GM20000 (cell line): ENCODE measurements around the gene LARGE1.

Source experiments
- DNase-seq: peaks from one replicate; pipeline ENCODE4 v3.0.0; 2012; ENCODE audit warnings: low spot score
- TF ChIP-seq, protein P1 (sequence below): IDR thresholded peaks from 2 replicates; pipeline ENCODE4 v1.5.1; 2012; ENCODE audit warnings: mild to moderate bottlenecking, control low read depth; ENCODE audit errors: extremely low read depth, missing control alignments

LARGE1 gene

GRCh38 chr22:33275073-33275443, 645.2 kb downstream of the LARGE1 start:
- TF ChIP-seq, protein P1, sequence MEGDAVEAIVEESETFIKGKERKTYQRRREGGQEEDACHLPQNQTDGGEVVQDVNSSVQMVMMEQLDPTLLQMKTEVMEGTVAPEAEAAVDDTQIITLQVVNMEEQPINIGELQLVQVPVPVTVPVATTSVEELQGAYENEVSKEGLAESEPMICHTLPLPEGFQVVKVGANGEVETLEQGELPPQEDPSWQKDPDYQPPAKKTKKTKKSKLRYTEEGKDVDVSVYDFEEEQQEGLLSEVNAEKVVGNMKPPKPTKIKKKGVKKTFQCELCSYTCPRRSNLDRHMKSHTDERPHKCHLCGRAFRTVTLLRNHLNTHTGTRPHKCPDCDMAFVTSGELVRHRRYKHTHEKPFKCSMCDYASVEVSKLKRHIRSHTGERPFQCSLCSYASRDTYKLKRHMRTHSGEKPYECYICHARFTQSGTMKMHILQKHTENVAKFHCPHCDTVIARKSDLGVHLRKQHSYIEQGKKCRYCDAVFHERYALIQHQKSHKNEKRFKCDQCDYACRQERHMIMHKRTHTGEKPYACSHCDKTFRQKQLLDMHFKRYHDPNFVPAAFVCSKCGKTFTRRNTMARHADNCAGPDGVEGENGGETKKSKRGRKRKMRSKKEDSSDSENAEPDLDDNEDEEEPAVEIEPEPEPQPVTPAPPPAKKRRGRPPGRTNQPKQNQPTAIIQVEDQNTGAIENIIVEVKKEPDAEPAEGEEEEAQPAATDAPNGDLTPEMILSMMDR: no peak
- no peak for DNase-seq

GRCh38 chr22:33274214-33275072, 645.8 kb downstream of the LARGE1 start:
- TF ChIP-seq, protein P1: peak; percentile 82
- peak; percentile 42 for DNase-seq

DNA sequence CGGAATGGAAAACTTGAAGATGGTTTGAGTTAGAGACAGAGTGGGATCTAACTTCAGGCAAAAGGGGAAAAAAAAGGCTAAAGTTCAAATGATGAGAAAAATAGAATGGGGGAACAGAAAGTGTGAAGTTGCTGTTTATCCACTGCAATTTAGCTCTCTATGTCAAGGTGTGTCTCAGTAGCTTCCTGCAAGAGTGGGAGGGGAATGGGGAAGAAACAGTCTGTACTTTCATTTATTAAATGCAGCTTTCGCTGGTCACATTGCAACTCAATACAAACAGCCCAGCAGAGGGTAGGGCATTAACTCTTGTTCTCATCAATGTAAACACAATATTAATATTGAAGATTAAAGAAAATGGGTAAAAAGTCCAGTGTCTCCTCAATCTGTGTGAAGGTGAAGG, 647.4 kb downstream of the LARGE1 start:
- TF ChIP-seq, protein P1: no peak
- peak; percentile 29 for DNase-seq

DNA sequence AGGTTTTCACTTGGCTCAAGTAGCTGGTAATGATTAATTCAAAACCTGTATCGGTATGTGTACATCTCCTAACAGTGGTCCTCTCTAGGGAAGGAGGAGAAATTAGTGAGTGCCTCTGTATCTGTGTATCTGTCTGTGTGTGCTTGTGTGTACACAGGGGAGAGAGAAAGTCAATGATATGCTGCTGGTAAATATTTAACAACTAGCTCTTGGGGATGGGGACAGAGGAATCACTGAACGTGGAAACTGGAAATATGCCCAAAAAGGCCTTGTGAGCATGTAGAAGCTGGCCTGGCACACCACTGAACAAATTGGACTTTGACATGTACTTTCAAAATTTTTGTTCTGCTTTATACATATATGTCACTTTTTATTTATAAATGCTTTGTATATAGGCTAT, 648.1 kb downstream of the LARGE1 start:
- TF ChIP-seq, protein P1: no peak
- DNase-seq: no peak

- DNase-seq: peak; percentile 56
- TF ChIP-seq, protein P1: no peak
Observed at GRCh38 chr22:33271390-33272161, 648.7 kb downstream of the LARGE1 start.

DNA sequence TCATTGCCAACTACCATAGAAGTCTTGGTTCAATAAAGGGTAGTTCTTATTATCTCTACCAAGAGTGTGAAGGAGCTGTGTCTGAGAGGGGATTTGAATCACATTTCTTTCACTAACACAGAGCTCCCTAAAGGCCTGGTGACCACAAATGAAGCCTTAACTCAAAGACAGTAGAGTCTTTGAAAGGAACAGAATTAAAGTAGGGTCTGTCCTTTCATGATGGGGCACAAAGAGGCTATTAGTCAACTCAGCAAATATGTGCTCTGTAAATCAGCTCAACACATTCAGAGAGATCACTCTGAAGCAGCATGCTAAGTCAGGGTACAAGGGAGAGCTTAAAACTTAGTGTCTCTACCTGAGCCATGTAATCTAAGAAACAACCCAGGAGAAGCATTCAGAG, 649.7 kb downstream of the LARGE1 start:
- no peak for DNase-seq
- TF ChIP-seq, protein P1: no peak

DNA sequence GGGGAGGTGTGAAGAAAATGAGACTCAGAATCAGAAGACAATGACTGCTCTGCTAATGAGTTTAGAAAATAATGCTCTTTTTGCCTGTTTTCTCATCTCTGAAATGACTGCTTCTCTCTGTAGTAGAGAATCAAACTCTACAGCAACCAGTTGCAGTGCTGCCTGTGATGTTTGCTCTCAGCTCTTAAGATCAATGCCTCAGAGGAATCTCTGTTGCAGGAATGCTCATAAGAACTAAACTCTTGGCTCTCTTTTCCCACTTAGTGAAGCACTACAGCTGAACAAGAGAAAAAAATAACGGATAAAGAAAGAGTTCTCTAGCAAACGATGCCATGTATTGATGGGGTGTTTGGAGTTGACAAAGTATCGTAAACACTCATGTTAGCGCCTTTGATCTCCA, 658.6 kb downstream of the LARGE1 start:
- TF ChIP-seq, protein P1: no peak
- no peak for DNase-seq
